HT1080 (cell line): Measurements from ENCODE around the gene SERPING1. TPM values are rescaled to one million over a fixed set of nuclear protein-coding genes. Genes with fewer than 3 reads are reported as not detected.

ENCODE experiments used
- DNase-seq: peaks from one replicate; pipeline ENCODE4 v3.0.0-alpha.2; 2015; ENCODE audit warnings: low read depth
- total RNA-seq: library from RNA; depleted of rRNA; stranded (reverse); fragments of >200 nt; shearing (Covaris generic); gene quantifications from 2 replicates; pipeline ENCODE4 v1.2.3, GENCODE V29; 2014

The SERPING1 gene
- total RNA-seq, 1 experiment from 2014 or later = not detected

GRCh38 chr11:57638005-57638781 is 40.7 kb downstream of the SERPING1 start:
- peak; percentile 78 for DNase-seq

- DNase-seq = no peak
Measured at GRCh38 chr11:57638811-57639320, 41.4 kb downstream of the SERPING1 start.

GRCh38 chr11:57639321-57640067 is 42.0 kb downstream of the SERPING1 start:
- DNase-seq = peak; percentile 80

GRCh38 chr11:57640068-57640800 is 42.7 kb downstream of the SERPING1 start:
- no peak for DNase-seq

- peak; percentile 61 for DNase-seq
Measured at GRCh38 chr11:57641011-57641807, 43.7 kb downstream of the SERPING1 start.

- DNase-seq = no peak
Measured at GRCh38 chr11:57643802-57644201, 46.3 kb downstream of the SERPING1 start.

GRCh38 chr11:57644748-57645688 is 47.5 kb downstream of the SERPING1 start:
- peak; percentile 57 for DNase-seq

- DNase-seq = no peak
Measured at GRCh38 chr11:57645689-57646085, 48.2 kb downstream of the SERPING1 start.

GRCh38 chr11:57646194-57646798 is 48.8 kb downstream of the SERPING1 start:
- no peak for DNase-seq

- DNase-seq = no peak
Measured at GRCh38 chr11:57646799-57647303, 49.4 kb downstream of the SERPING1 start.

GRCh38 chr11:57647372-57647771 is 49.9 kb downstream of the SERPING1 start:
- DNase-seq = no peak

GRCh38 chr11:57647960-57648800 is 50.7 kb downstream of the SERPING1 start:
- DNase-seq = no peak

GRCh38 chr11:57648801-57649735 is 51.6 kb downstream of the SERPING1 start:
- no peak for DNase-seq

- peak; percentile 62 for DNase-seq
Measured at GRCh38 chr11:57649826-57650738, 52.6 kb downstream of the SERPING1 start, which contains the start of gene YPEL4. TSS of gene YPEL4 (minus strand) at chr11:57649912. CDS start at chr11:57647107, 2,805 bp downstream.

GRCh38 chr11:57650739-57651090 is 53.2 kb downstream of the SERPING1 start:
- DNase-seq = no peak

GRCh38 chr11:57651408-57651807 is 53.9 kb downstream of the SERPING1 start:
- DNase-seq = no peak
